HG02759 (cell line): Measurements from ENCODE around the gene NHSL2.

ENCODE experiments used
- ATAC-seq: cut with Tn5 transposase; IDR thresholded peaks from one replicate; pipeline ENCODE4 v1.9.1; 2021; ENCODE audit warnings: mild to moderate bottlenecking, moderate library complexity; ENCODE audit not compliant: unreplicated experiment

The NHSL2 gene

GRCh38 chrX:72060921-72061490, 150.4 kb downstream of the NHSL2 start:
- no peak for ATAC-seq

- ATAC-seq = no peak
Measured at GRCh38 chrX:72062916-72063315, 152.3 kb downstream of the NHSL2 start.

- ATAC-seq = no peak
Measured at GRCh38 chrX:72069350-72070160, 158.9 kb downstream of the NHSL2 start.

GRCh38 chrX:72071213-72071612, 160.6 kb downstream of the NHSL2 start:
- no peak for ATAC-seq

GRCh38 chrX:72073633-72074032, 163.0 kb downstream of the NHSL2 start:
- ATAC-seq = no peak

GRCh38 chrX:72078411-72078810, 167.8 kb downstream of the NHSL2 start:
- no peak for ATAC-seq

GRCh38 chrX:72079607-72080006, 169.0 kb downstream of the NHSL2 start:
- ATAC-seq = no peak

GRCh38 chrX:72080150-72080549, 169.5 kb downstream of the NHSL2 start:
- no peak for ATAC-seq

GRCh38 chrX:72080800-72081199, 170.2 kb downstream of the NHSL2 start:
- no peak for ATAC-seq

GRCh38 chrX:72081605-72082320, 171.1 kb downstream of the NHSL2 start:
- ATAC-seq = no peak

- ATAC-seq = no peak
Measured at GRCh38 chrX:72083291-72083690, 172.6 kb downstream of the NHSL2 start.

- no peak for ATAC-seq
Measured at GRCh38 chrX:72084114-72084513, 173.5 kb downstream of the NHSL2 start.

GRCh38 chrX:72086995-72087394, 176.3 kb downstream of the NHSL2 start:
- no peak for ATAC-seq

GRCh38 chrX:72088761-72089160, 178.1 kb downstream of the NHSL2 start:
- ATAC-seq = no peak

GRCh38 chrX:72089254-72089653, 178.6 kb downstream of the NHSL2 start:
- ATAC-seq = no peak

GRCh38 chrX:72094894-72095293, 184.2 kb downstream of the NHSL2 start:
- peak; percentile 80 for ATAC-seq

- no peak for ATAC-seq
Measured at GRCh38 chrX:72095370-72095769, 184.7 kb downstream of the NHSL2 start.

GRCh38 chrX:72097098-72097497, 186.5 kb downstream of the NHSL2 start:
- no peak for ATAC-seq

- peak; percentile 7 for ATAC-seq
Measured at GRCh38 chrX:72100051-72100755, 189.6 kb downstream of the NHSL2 start.

GRCh38 chrX:72100824-72101351, 190.2 kb downstream of the NHSL2 start:
- ATAC-seq = peak; percentile 88

- no peak for ATAC-seq
Measured at GRCh38 chrX:72101597-72102037, 191.0 kb downstream of the NHSL2 start.
